GM12873 (cell line): ENCODE data around the gene LRRC45.

Source experiments
- TF ChIP-seq, protein P1 (sequence below): IDR thresholded peaks from 2 replicates; pipeline ENCODE4 v1.5.1; 2012; ENCODE audit warnings: low read depth, mild to moderate bottlenecking, moderate library complexity, low read length, control low read depth; ENCODE audit not compliant: insufficient read depth; ENCODE audit errors: missing control alignments

Gene LRRC45

DNA sequence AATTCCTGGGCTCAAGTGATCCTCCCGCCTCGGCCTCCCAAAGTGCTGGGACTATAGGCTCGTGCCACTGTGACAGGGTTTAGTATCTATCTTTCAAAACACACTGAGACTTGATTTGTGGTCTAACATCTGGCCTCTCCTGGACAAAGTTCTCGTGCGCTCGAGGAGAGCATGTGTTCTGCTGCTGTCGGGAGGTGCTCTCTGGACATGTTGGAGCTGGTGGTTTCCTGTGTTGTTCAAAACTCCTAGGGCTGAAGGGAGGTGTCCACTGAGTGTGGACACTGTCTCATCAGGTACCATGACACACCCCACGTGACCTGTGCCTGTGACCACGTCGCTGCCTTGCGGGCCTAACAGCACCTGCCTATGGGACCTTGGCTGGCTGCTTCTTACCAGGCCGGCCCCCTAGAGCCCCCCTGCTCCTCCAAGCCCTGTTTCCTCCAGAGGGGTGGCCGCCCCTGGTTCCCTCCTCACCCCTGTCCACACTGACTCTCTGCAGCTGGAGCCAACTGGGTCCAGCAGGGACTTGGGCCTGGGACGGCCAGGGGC is 22.9 kb downstream of the LRRC45 start:
- TF ChIP-seq, protein P1, sequence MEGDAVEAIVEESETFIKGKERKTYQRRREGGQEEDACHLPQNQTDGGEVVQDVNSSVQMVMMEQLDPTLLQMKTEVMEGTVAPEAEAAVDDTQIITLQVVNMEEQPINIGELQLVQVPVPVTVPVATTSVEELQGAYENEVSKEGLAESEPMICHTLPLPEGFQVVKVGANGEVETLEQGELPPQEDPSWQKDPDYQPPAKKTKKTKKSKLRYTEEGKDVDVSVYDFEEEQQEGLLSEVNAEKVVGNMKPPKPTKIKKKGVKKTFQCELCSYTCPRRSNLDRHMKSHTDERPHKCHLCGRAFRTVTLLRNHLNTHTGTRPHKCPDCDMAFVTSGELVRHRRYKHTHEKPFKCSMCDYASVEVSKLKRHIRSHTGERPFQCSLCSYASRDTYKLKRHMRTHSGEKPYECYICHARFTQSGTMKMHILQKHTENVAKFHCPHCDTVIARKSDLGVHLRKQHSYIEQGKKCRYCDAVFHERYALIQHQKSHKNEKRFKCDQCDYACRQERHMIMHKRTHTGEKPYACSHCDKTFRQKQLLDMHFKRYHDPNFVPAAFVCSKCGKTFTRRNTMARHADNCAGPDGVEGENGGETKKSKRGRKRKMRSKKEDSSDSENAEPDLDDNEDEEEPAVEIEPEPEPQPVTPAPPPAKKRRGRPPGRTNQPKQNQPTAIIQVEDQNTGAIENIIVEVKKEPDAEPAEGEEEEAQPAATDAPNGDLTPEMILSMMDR = no peak

DNA sequence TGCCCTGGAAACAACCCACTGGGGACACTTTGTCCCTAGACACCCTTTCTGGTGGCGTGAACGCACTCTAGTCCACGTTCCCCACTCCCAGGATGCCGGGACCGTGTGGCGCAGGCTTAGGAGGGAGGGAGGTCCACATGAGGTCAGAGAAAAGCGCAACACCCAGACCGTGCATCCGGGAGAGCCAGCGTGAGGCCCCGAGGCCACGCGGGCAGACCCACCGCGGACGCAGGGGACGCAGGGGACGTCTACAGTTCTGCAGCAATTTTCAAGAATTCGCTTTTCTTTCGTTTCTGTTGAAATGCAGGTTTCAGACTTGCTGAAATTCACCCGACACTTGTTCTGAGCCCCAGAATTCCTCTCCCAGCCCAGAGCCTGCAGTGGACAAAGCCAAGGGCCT is 23.8 kb downstream of the LRRC45 start:
- TF ChIP-seq, protein P1 = no peak

DNA sequence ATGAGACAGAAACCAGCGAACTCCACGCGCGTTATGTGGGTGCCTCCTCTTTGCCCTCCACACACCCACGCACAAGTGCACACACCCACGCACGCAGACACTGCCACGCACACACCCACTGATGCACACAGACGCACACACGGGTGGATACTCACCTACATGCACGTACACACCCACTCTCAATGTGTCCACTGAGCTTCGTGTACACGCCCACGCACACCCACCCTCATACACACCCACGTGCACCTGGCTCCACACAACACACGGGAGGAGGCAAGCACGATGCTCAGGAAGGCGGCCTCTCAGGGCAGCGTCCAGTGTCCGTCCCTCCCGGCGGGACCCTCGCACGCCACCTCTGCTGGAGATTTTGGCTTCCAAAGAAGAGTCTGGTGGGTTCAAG is 24.3 kb downstream of the LRRC45 start:
- TF ChIP-seq, protein P1 = no peak

DNA sequence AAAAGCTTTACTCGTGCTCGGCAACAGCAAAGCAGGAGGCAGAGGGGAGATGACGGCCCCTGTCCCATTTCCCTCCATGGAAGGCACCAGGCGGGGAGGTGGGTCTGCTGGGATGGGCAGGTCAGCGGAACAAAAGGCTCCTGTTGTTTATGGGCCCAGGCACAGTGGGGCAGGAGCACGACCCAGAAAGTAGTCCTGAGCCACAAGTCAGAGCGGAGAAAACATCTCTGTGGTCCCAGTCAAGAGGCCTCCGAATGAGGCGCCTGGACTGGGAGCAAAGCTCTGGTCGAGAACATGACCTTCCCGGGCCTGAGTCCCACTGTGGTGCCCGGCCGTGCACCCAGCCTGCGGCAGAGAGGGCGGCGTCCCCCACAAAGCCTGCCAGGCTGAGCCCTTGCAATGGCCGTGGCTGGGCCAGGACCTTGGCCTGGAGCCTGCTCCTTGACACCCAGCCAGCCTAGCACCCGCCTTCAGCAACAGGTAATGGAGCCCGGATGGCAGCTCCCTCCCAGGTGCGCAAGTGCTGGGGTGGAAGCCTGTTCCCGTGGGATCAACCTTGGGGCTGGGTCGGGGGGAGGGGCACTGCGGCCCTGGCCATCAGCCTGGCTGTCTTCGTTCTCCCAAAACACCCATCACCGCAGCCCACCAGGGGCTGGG is 24.9 kb downstream of the LRRC45 start:
- TF ChIP-seq, protein P1 = no peak

DNA sequence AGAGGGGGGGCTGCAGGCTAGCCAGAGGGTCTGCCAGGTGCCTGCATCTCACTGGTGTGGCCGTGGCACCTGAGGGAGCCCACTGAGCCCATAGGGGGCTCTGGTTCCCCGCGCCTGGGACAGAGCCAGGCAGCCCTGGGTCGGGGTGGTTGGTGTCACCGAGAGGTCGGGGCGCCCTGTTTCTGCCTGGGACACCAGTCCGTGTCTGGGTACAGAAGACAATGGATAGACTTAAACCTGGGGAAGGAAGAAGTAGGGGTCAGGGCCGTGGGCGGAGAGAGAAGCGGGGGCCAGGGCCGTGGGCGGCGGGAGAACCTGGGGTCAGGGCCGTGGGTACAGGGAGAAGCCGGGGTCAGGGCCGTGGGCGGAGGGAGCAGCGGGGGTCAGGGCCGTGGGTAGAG is 25.5 kb downstream of the LRRC45 start:
- TF ChIP-seq, protein P1 = no peak

DNA sequence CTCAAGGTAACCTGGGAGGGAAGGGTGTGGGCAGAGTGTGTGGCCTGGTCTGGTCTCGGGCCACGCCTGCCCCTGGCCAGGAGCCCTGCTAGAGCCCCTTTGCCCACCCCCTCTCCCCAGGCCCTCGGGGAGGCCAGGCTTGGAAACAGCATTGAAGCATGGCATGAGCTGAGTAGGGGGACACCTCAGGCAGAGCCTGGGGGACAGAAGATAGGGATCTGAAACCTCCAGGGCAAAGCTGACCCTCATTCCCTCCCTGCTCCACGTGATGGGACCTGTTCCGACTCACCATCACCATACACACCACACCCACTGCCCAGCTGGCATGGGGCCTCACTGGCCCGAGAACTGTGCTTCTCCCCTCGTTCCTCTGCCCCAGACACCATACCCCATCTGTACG is 26.0 kb downstream of the LRRC45 start:
- TF ChIP-seq, protein P1 = no peak

DNA sequence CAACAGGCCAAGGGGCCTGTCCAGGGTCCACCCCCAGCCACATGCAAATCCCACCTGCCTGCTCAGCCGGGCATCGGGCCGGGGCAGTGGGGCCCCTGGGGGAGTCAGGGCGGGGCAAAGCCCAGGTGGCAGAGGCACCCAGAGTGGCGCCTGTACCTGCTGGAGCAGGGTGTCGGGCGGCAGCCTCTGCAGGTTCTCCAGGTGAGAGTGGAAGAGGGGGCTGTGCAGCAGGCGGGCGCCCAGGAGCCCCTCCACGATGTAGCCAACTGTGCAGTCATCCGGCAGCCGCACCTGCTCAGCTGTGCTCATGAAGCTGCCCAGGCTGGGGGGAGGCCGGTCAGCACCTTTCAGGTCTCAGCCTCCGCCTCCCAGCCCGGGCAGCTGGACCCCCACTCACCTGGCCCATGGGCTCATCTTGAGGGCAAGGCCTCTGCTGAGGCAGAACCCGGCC is 26.4 kb downstream of the LRRC45 start:
- TF ChIP-seq, protein P1 = no peak
